Kidney tubule cell (primary cell): ENCODE measurements around the gene MCL1.
"Not testable (repeated sequence)": the region's sequence is repeated elsewhere in the genome, so short reads cannot be mapped to it uniquely, and the experiment has no call there.

Experiments used
- DNase-seq: peaks from one replicate; pipeline ENCODE4 v3.0.0-alpha.2; 2018; ENCODE audit warnings: low spot score

The MCL1 gene

DNA sequence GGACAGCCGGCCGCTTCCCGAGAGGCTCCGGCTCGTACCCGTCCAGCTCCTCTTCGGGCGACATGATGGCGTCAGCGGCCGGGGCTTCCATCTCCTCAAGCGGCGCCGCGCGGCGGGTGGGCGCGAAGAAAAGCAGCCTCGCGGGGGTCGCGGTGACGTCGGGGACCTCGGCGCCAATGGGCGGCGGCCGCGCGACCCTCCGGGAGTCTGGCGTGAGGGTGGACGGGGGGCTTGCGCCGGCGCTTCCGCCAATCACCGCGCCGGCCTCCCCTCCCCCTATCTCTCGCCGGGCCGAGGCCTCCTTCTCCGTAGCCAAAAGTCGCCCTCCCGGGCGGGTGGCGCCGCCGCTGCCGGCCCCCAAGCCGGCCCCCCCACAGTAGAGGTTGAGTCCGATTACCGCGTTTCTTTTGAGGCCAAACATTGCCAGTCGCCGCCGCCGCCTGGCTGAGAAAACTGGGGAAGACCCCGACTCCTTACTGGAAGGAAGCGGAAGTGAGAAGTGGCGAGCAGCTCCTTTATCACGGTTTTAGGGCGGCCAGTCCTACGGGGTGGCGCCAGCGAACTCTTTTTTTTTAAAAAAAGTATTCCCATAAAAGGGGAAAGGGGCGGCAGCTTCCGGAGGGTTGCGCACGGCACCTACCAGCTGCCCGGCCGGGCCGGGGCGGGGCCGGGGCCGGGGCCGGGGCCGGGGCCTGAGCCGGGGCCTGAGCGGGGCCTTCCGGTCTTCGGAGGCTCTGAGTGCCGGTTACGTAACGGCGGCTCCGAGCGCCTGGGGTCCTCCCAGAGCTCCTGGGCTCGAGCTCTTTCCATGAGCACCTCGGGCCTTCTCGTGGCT, at the start of gene MCL1:
TSS of gene MCL1 (minus strand) at position 501 of the 835 bp plus-strand sequence. CDS start at position 421, 80 bp downstream.
- peak; percentile 98 for DNase-seq

- DNase-seq: no peak
These were observed 49.3 kb upstream of the MCL1 start for GRCh38 chr1:150628766-150629114.

DNA sequence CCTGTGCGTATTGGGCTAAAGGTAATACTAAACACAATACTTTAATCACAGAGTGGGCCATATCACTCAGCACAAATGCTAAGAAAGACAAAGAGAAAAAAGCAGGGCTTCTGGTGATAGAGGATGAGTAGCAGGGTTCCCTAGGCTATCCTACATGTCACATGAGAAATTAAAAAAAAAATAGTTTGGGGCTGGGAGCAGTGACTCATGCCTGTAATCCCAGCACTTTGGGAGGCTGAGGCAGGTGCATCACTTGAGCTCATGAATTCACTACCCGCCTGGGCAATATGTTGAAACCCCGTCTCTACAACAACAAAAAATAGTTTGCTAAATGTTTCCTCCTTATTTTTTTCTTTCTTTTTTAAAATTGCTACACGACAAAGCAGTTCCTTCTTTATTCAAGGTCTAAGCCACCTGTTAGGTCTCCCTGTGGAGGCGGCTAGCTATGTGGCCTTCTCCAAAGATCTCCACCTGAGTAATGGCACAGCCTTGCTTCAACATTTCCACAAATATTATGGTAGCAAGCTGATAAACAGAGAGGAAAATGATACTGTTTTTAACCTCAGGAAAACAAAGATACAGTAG, 48.5 kb upstream of the MCL1 start:
- DNase-seq: peak; percentile 16

- peak; percentile 49 for DNase-seq
These were observed 46.7 kb upstream of the MCL1 start for GRCh38 chr1:150626150-150626549.

DNA sequence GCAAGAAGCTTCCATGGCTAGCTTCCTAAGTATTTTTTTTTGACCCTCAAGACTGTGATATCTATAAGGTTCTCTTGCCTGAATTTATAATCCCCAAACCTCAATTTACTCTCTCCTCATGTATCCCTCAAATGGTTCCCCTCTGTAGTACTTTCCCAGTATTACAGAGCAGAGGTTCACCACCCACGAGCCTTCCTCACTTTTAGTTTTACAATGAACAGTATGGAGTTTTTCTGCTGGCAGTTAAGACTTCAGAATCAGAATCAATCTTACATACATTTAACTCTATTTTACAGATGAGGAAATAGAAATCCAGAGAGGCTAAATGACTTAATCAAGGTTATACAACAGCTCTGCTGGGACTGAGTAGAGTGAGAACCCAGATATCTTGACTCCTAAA, 45.1 kb upstream of the MCL1 start:
- not testable (repeated sequence) for DNase-seq

DNA sequence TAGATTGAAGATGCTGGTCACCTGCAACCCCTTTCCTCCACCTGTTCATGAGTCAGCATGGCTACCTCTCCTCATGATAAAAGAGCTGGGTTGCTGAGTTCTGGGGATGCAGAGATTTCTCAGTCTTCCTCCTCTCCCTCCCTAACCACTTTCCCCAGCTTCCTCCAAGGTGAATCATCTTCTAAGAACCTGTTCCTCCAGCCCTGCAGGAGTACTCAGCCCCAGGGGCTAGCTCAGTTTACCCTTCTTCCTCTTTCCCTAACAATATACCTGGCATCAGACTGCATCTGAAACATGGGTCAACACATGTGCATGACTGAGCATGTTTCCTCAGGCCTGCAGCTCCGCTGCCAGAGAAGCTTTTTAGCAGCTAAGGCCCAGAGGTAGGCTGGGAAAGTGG, 44.7 kb upstream of the MCL1 start:
- peak; percentile 79 for DNase-seq

- no peak for DNase-seq
These were observed 43.0 kb upstream of the MCL1 start for GRCh38 chr1:150622303-150622975.

GRCh38 chr1:150621497-150622302, 42.3 kb upstream of the MCL1 start:
- peak; percentile 55 for DNase-seq

DNA sequence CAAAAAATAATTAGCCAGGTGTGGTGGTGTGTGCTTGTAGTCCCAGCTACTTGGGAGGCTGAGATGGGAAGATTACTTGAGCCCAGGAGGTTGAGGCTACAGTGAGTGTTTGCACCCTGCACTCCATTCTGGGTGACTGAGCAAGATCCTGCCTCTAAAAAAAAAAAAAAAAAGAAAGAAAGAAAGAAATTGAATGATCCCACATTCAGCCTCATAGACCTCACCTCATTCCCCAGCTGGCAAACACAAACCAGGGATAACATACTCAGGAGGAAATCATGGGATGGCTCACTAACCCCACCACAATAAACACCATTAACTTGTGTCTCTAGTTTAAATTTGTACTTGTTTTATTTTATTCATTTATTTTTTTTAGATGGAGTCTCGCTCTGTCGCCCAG, 41.5 kb upstream of the MCL1 start:
- no peak for DNase-seq

DNA sequence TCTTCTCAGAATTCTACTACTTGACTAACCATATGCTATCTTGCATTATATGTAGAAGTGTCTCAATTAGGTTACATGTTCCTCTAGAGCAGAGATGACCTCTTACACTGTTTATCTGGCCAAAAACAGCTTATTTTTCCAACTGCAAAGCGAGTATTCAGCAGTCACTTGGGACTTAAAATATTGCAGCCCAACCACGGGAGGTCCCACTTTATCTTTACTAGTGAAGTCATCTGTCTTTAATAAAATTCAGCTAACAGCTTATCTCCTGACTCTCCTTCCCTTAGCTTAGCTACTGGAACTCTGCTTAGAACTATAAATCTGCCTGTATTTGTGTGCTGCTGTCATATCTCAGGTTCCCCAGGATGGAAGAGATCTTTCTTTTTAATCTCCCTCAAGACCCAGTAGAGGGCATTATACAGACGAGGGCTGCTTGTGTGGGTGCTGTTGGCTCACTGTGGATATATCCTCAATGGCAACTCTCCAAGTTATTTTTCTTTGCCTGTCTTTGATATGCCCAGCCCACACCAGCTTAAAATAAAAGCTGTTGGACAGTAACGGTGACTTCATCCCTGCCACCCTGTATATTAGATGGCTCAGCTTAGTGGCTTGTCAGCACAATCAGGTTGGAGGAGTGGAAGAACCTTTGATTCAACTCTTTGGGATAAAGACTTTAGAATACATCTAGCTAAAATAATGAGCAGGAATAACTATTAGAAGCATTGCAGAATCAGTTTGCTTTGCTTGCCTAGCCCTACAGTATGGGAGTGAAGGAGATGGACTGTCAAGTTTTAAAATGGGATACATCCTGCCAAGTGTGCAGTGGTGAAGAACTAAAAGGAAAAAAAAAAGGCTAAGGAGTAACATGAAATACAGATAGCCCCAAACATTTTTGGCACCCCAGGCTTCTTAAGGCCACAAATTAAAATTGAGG, 40.4 kb upstream of the MCL1 start:
- DNase-seq: peak; percentile 80

GRCh38 chr1:150615346-150616201, 36.2 kb upstream of the MCL1 start:
- DNase-seq: no peak

DNA sequence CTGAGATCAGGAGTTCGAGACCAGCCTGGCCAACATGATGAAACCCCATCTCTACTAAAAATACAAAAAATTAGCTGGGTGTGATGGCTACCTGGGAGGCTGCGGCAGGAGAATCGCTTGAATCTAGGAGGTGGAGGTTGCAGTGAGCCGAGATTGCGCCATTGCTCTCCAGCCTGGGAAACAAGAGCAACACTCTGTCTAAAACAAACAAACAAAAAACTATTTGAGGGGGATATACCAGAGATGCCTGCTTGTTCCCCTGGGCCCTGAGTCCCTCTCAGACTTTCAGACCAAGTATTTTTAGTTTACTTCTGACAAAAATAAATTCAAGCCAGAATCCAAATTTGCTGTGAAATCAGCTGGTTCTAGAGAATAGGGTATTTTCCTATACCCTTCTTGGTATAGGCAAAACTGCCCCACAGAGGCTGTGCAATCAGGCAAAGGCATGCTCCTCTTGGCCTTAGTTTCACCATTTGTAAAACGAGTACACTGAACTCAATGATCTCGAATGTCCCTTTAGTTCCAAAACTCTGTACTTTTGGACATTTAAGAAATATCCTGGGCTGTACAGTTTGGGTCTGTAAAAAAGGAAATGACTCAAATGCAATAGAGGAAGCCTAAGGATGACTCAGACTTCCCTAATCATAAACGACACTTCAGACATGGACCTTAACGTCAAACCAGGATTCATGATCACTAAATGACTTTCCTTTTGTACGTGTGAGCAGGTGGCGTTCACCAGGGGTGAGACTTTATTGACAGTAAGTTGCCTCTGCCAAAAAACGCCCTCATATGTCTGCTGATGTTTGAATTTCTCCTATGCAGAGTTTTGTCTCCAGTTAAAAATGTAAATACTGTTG, 33.9 kb upstream of the MCL1 start:
- peak; percentile 88 for DNase-seq

DNA sequence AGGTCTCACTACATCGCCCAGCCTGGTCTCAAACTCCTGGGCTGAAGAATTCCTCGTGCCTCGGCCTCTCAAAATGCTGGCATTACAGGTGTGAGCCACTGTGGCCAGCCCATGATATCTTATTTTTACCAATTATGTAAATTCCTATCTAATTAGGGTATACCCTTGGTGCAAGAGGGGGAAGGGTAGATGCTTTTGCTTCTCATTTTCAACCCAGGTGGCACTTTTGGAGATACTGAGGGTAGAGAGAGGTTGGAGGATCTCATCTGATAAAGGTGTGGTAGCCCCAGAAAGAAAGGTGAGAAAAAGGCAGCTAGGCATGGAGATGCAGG, 32.6 kb upstream of the MCL1 start:
- no peak for DNase-seq

DNA sequence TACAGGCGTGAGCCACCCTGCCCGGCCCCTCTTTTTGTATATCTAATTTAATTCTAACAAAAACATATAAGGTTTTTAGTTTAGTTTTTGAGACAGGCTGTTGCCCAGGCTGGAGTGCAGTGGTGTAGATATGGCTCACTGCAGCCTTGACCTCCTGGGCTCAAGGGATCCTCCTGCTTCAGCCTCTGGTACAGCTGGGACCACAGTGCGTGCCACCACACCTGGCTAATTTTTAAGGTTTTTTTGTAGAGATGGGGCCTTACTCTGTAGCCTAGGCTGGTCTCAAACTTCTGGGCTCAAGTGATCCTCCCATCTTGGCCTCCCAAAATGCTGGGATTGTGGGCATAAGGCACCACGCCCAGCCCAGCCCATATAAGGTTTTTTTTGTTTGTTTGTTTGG, 31.2 kb upstream of the MCL1 start:
- no peak for DNase-seq

- no peak for DNase-seq
These were observed 30.3 kb upstream of the MCL1 start for GRCh38 chr1:150609732-150610131.

DNA sequence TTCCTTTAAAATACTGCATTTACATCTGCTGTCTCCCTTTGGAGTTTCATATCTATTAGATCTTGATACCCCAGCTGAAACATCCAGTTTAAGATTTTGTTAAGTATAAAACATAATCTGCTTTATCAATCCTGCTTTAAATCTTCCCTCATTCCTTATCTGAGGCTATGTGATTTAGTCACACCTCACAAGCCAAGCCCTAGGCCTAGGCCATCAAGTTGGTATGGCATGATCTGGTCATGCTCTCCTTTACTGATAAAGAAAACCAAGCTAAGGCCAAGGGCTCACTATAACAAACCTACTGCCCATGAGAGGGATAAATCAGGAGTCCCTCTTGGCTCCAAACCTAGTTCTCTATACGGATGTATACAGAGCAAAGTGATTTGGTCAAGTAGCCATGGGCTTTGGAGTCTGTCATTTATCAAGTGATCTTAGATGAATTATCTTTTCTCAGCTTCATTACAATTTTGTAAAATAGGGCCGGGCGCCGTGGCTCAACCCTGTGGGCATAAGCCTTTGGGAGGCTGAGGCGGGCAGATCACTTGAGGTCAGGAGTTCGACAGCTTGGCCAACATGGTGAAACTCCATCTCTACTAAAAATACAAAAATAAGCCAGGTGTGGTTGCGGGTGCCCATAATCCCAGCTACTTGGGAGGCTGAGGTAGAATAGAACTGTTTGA, 27.2 kb upstream of the MCL1 start:
- no peak for DNase-seq

DNA sequence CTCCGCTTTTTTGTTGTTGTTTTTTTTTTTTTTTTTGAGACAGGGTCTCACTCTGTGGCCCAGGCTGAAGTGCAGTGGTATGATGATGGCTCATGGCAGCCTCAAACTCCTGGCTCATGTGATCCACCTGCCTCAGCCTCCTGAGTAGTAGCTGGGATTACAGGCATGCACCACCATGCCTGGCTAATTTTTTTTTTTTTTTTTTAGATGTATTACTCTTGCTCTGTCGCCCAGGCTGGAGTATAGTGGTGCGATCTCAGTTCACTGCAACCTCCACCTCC, 26.0 kb upstream of the MCL1 start:
- not testable (repeated sequence) for DNase-seq

GRCh38 chr1:150604226-150604588, 24.8 kb upstream of the MCL1 start:
- DNase-seq: no peak

GRCh38 chr1:150603711-150604110, 24.3 kb upstream of the MCL1 start:
- DNase-seq: no peak
